Fibroblast of lung (primary cell): Measurements from ENCODE around the gene LNPEP.

Experiments used
- CTCF ChIP-seq, 2 donors: IDR thresholded peaks in 1 of 2; conservative IDR thresholded peaks in 1 of 2; 1 replicate in 1 of 2; 2 replicates in 1 of 2; pipeline ENCODE4 v1.5.1; 2011 to 2012; ENCODE audit warnings: low read length in 2 of 2, control low read depth in 1 of 2, inconsistent platforms in 1 of 2, low read depth in 1 of 2, mild to moderate bottlenecking in 1 of 2
- EZH2 ChIP-seq: IDR thresholded peaks from 2 replicates; pipeline ENCODE4 v1.5.1; 2012; ENCODE audit warnings: low read length, control low read depth, mild to moderate bottlenecking; ENCODE audit errors: missing control alignments

GRCh38 chr5:96984506-96985192 is 48.8 kb downstream of the LNPEP start:
- TF ChIP-seq CTCF (conservative IDR thresholded peaks at IDR 0.05 in 1 of 2, IDR thresholded peaks at IDR 0.05 in 1 of 2; ENCODE audit: low read depth in 1 of 2, low read length in 2 of 2) (no peak), EZH2 (no peak)
